Bronchial epithelial cell (primary cell): ENCODE measurements around the gene RNF38. TPM values are rescaled to one million over a fixed set of nuclear protein-coding genes. Genes with fewer than 3 reads are reported as not detected.

Experiments
- DNase-seq: peaks from one replicate; pipeline ENCODE4 v3.0.0-alpha.2; 2010; ENCODE audit warnings: low read depth
- FAIRE-seq: peaks from 2 replicates; lab custom pipeline; 2011; peaks lifted over from hg19 to GRCh38; lab: Jason Lieb, UNC
- H3K27me3 ChIP-seq: 2 replicates; pipeline ENCODE4 v1.5.1; 2011; ENCODE audit warnings: low read length; ENCODE audit not compliant: control insufficient read depth, insufficient read depth
- H3K36me3 ChIP-seq: 2 replicates; pipeline ENCODE4 v1.5.1; 2011; ENCODE audit warnings: low read length; ENCODE audit not compliant: control insufficient read depth, insufficient read depth
- H3K4me3 ChIP-seq: 2 replicates; pipeline ENCODE4 v1.5.1; 2011; ENCODE audit warnings: mild to moderate bottlenecking, low read depth, low read length, control low read depth
- CTCF ChIP-seq: IDR thresholded peaks from 2 replicates; pipeline ENCODE4 v1.5.1; 2011; ENCODE audit warnings: mild to moderate bottlenecking, moderate library complexity, low read length, control low read depth, inconsistent platforms; ENCODE audit not compliant: insufficient read depth, severe bottlenecking
- total RNA-seq: library from RNA; depleted of rRNA; stranded (reverse); fragments of >200 nt; gene quantifications from 2 replicates; pipeline ENCODE4 v1.2.1, GENCODE V29; 2014

Gene RNF38
- total RNA-seq, 1 donor from 2014 or later = 5.5 TPM

DNA sequence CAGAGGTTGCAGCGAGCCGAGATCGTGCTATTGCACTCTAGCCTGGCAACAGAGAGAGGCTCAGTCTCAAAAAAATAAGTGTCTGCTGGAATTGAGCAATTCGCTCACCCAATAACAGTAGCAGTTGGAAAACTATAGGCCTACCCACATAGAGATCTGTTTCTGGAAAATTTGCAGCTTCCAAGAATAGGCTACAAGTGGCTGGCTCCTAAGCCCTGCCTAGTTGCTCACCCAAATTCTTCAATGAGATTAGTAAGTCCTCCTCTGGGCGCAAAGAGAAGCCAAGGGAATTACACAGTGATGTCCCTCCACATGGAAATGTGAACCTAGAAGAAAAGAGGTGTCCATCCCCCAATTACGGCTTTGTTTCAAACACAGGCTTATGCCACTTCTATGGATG, 42.6 kb upstream of the RNF38 start:
- no peak for DNase-seq
- FAIRE-seq = no peak
- TF ChIP-seq CTCF = no peak

GRCh38 chr9:36441966-36442365, 41.9 kb upstream of the RNF38 start:
- Histone ChIP-seq H3K36me3 (no peaks in the 10 kb centered on the region), H3K27me3 (no peaks in the 10 kb centered on the region), H3K4me3 (no peak overlapping the region)
- no peak for FAIRE-seq
- DNase-seq = no peak
- TF ChIP-seq CTCF = no peak

More for the DNA sequence above, 42.6 kb upstream of the RNF38 start:
- Histone ChIP-seq H3K36me3 (no peaks in the 10 kb centered on the region), H3K4me3 (no peak overlapping the region), H3K27me3 (no peaks in the 10 kb centered on the region)

DNA sequence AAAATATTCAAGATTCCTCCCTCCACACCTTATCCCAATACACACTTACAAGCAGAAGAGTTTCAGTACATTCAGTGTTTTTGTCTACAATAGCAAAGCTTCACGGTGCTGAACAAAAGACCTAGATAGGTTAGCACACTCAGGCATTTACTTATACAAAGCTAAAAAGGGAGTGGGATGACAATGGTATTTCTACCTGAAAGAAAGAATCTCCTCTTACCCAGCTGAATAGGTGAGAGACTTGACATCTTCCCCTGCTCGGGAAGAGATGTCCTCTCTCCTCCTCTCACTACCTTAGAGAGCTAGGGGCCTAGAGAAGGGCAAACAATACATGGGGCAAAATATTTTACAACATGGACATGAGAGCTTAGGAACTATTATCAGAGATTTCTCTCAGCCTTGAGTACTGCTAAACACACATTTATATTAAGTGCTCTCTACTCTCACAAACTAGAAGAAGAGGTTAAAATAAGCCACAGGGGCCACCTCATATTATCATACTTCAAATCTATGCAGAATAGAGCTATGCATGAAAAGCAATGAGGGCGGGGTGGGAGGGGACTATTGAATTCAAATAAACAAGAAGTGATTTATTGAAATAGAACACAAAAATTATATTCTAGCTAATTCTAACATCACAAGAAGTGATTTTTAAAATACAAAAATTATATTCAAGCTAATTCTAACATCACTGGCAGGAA, 38.6 kb upstream of the RNF38 start:
- no peak for FAIRE-seq
- no peak for TF ChIP-seq CTCF

DNA sequence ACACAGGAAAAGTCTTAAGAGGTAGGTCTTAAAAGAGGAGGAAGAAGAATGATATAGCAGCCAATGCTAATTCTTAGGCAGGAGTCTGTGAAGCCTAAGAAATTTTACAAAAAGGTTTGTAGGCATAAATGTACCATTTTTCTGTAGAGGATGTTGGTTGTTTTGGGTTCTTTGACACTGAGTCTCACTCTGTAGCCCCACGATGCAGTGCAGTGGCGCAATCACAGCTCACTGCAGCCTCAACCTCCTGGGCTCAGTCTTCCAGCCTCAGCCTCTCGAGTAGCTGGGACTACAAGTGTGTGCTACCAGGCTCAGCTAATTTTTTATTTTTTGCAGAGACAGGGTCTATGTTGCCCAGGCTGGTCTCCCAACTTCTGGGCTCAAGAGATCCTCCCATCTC, 37.7 kb upstream of the RNF38 start:
- Histone ChIP-seq H3K36me3 (no peaks in the 10 kb centered on the region), H3K4me3 (no peak overlapping the region), H3K27me3 (no peaks in the 10 kb centered on the region)
- no peak for TF ChIP-seq CTCF
- FAIRE-seq (no peak), DNase-seq (no peak)

More for the DNA sequence above, 38.6 kb upstream of the RNF38 start:
- Histone ChIP-seq H3K36me3 (no peaks in the 10 kb centered on the region), H3K27me3 (no peaks in the 10 kb centered on the region), H3K4me3 (no peak overlapping the region)
- no peak for DNase-seq

DNA sequence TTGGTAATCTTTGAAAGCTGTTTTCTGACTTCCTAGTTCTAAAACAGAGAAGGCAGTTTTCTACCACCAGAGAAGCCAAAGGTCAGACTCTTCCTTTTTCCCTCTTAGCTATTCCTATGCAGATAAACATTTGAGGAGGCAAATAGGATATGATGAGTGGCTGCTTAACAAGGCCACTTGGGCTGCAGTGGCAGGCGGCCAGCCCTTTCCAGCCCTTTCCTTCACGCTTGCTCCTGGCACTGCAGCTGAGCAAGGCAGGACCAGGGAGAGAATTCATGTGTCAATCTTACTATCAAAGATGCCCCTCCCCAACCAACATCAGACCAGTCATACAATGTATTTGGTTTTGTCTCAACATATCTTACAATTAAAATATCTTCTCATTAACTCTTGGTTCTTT, 36.8 kb upstream of the RNF38 start:
- FAIRE-seq (no peak), DNase-seq (no peak)
- no peak overlapping the region for H3K4me3 ChIP-seq
- H3K36me3 ChIP-seq = no peaks in the 10 kb centered on the region
- no peaks in the 10 kb centered on the region for H3K27me3 ChIP-seq
- no peak for TF ChIP-seq CTCF

DNA sequence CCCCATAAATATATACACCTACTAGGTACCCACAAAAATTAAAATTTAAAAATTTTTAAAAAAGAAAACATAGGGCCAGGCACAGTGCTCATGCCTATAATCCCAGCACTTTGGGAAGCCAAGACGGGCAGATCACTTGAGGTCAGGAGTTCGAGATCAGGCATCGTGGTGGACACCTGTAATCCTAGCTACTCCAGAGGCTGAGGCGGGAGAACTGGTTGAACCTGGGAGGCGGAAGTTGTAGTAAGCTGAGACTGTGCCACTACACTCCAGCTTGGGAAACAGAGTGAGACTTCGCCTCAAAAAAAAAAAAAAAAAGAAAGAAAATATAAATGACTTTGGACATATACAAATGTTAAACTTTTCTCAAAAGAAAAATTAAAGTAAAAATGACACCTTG, 33.3 kb upstream of the RNF38 start:
- DNase-seq (peak; percentile 32), FAIRE-seq (no peak)
- no peak for TF ChIP-seq CTCF
- Histone ChIP-seq H3K27me3 (no peaks in the 10 kb centered on the region), H3K4me3 (no peak overlapping the region), H3K36me3 (no peaks in the 10 kb centered on the region)
